PC-9 (cell line): ENCODE results near the gene BANP.

Experiments
- EZH2 ChIP-seq: fragments of 200-600 bp; sonication (generic); IDR thresholded peaks from 2 replicates; pipeline ENCODE4 v1.8.0; 2017; ENCODE audit warnings: antibody characterized with exemption, low read depth
- TF ChIP-seq, protein P1 (sequence below): fragments of 200-600 bp; sonication (generic); conservative IDR thresholded peaks from 2 replicates; pipeline ENCODE4 v1.6.1; 2017; ENCODE audit warnings: mixed run types, antibody characterized with exemption, mild to moderate bottlenecking, moderate library complexity

- TF ChIP-seq, protein P1, sequence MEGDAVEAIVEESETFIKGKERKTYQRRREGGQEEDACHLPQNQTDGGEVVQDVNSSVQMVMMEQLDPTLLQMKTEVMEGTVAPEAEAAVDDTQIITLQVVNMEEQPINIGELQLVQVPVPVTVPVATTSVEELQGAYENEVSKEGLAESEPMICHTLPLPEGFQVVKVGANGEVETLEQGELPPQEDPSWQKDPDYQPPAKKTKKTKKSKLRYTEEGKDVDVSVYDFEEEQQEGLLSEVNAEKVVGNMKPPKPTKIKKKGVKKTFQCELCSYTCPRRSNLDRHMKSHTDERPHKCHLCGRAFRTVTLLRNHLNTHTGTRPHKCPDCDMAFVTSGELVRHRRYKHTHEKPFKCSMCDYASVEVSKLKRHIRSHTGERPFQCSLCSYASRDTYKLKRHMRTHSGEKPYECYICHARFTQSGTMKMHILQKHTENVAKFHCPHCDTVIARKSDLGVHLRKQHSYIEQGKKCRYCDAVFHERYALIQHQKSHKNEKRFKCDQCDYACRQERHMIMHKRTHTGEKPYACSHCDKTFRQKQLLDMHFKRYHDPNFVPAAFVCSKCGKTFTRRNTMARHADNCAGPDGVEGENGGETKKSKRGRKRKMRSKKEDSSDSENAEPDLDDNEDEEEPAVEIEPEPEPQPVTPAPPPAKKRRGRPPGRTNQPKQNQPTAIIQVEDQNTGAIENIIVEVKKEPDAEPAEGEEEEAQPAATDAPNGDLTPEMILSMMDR: no peak
- TF ChIP-seq EZH2: no peak
Measured at GRCh38 chr16:88064889-88065746, 113.9 kb downstream of the BANP start.
